H9 (cell line): ENCODE data around the gene MRPL14. TPM values are rescaled to one million over a fixed set of nuclear protein-coding genes. Genes with fewer than 3 reads are reported as not detected.

Experiments
- DNase-seq: peaks from one replicate; pipeline ENCODE4 v3.0.0-alpha.2; 2017
- H2AFZ ChIP-seq: one replicate; pipeline ENCODE4 v1.6.1; 2013; ENCODE audit warnings: mild to moderate bottlenecking, low read length, control low read depth, moderate library complexity
- H2AK5ac ChIP-seq: 2 replicates; pipeline ENCODE4 v1.6.1; 2013; ENCODE audit warnings: low read length, control low read depth, mixed read lengths; ENCODE audit not compliant: insufficient read length
- H2BK120ac ChIP-seq: one replicate; pipeline ENCODE4 v1.6.1; 2013; ENCODE audit warnings: low read depth, mild to moderate bottlenecking, low read length, control low read depth, inconsistent platforms; ENCODE audit not compliant: poor library complexity, severe bottlenecking
- H2BK12ac ChIP-seq: 2 replicates; pipeline ENCODE4 v1.6.1; 2013; ENCODE audit warnings: low read length, control low read depth, mixed read lengths, low read depth; ENCODE audit not compliant: insufficient read length
- H2BK15ac ChIP-seq: 2 replicates; pipeline ENCODE4 v1.6.1; 2013; ENCODE audit warnings: low read depth, low read length, control low read depth
- H2BK20ac ChIP-seq: one replicate; pipeline ENCODE4 v1.6.1; 2013; ENCODE audit warnings: low read depth, mild to moderate bottlenecking, low read length, control low read depth, inconsistent platforms; ENCODE audit not compliant: poor library complexity, severe bottlenecking
- H2BK5ac ChIP-seq: 2 replicates; pipeline ENCODE4 v1.6.1; 2013; ENCODE audit warnings: low read length, control low read depth, mixed read lengths; ENCODE audit not compliant: insufficient read length
- H3K14ac ChIP-seq: 2 replicates; pipeline ENCODE4 v1.6.1; 2013; ENCODE audit warnings: low read length, control low read depth; ENCODE audit not compliant: insufficient read depth
- H3K18ac ChIP-seq: 2 replicates; pipeline ENCODE4 v1.6.1; 2013; ENCODE audit warnings: low read depth, mild to moderate bottlenecking, mixed read lengths, low read length, control low read depth; ENCODE audit not compliant: insufficient read length
- H3K23ac ChIP-seq: 2 replicates; pipeline ENCODE4 v1.6.1; 2013; ENCODE audit warnings: low read length, control low read depth, mixed read lengths, low read depth; ENCODE audit not compliant: insufficient read length
- H3K23me2 ChIP-seq: 2 replicates; pipeline ENCODE4 v1.6.1; 2013; ENCODE audit warnings: low read depth, mild to moderate bottlenecking, mixed read lengths, low read length, control low read depth; ENCODE audit not compliant: insufficient read length, poor library complexity, severe bottlenecking
- H3K27ac ChIP-seq: 2 replicates; pipeline ENCODE4 v1.5.1; 2013; ENCODE audit warnings: low read length, control low read depth, mixed read lengths, low read depth; ENCODE audit not compliant: insufficient read length
- H3K27me3 ChIP-seq: 2 replicates; pipeline ENCODE4 v1.6.1; 2013; ENCODE audit warnings: low read length, control low read depth, inconsistent platforms; ENCODE audit not compliant: insufficient read depth
- H3K4ac ChIP-seq: 2 replicates; pipeline ENCODE4 v1.6.1; 2013; ENCODE audit warnings: low read depth, mild to moderate bottlenecking, control low read depth, inconsistent platforms, low read length, moderate library complexity
- H3K4me1 ChIP-seq: 2 replicates; pipeline ENCODE4 v1.6.1; 2013; ENCODE audit warnings: low read length, control low read depth, inconsistent platforms; ENCODE audit not compliant: insufficient read depth
- H3K4me2 ChIP-seq: 2 replicates; pipeline ENCODE4 v1.6.1; 2013; ENCODE audit warnings: low read length, control low read depth, mixed read lengths; ENCODE audit not compliant: insufficient read length, insufficient read depth
- H3K56ac ChIP-seq: 2 replicates; pipeline ENCODE4 v1.6.1; 2013; ENCODE audit warnings: low read depth, mild to moderate bottlenecking, mixed read lengths, low read length, control low read depth; ENCODE audit not compliant: insufficient read length
- H3K79me1 ChIP-seq: 2 replicates; pipeline ENCODE4 v1.6.1; 2013; ENCODE audit warnings: low read depth, mild to moderate bottlenecking, moderate library complexity, low read length, control low read depth, inconsistent platforms; ENCODE audit not compliant: insufficient read depth, poor library complexity, severe bottlenecking
- H3K79me2 ChIP-seq: 2 replicates; pipeline ENCODE4 v1.6.1; 2013; ENCODE audit warnings: low read length, control low read depth, inconsistent platforms; ENCODE audit not compliant: insufficient read depth
- H3K9ac ChIP-seq: 2 replicates; pipeline ENCODE4 v1.6.1; 2013; ENCODE audit warnings: low read length, control low read depth, mixed read lengths; ENCODE audit not compliant: insufficient read length; ENCODE audit errors: extremely low read depth
- H3K9me3 ChIP-seq: one replicate; pipeline ENCODE4 v1.6.1; 2013; ENCODE audit warnings: low read depth, low read length, inconsistent platforms; ENCODE audit not compliant: control insufficient read depth
- H3T11ph ChIP-seq: one replicate; pipeline ENCODE4 v1.6.1; 2013; ENCODE audit warnings: mild to moderate bottlenecking, low read length, control low read depth, inconsistent platforms
- H4K20me1 ChIP-seq: one replicate; pipeline ENCODE4 v1.6.1; 2013; ENCODE audit not compliant: control insufficient read depth, insufficient read length, insufficient read depth
- H4K5ac ChIP-seq: 2 replicates; pipeline ENCODE4 v1.6.1; 2013; ENCODE audit warnings: low read depth, mild to moderate bottlenecking, mixed read lengths, low read length, control low read depth; ENCODE audit not compliant: insufficient read length
- H4K8ac ChIP-seq: replicated peaks from 2 replicates; pipeline ENCODE4 v1.6.1; 2013; ENCODE audit warnings: low read length, control low read depth, mixed read lengths, low read depth; ENCODE audit not compliant: insufficient read length
- H4K91ac ChIP-seq: 2 replicates; pipeline ENCODE4 v1.6.1; 2013; ENCODE audit warnings: low read depth, mild to moderate bottlenecking, moderate library complexity, mixed read lengths, low read length, control low read depth; ENCODE audit not compliant: insufficient read length
- H3K27ac Mint-ChIP-seq, 3 experiments: 2 replicates in 2 of 3; 3 replicates in 1 of 3; pipeline ENCODE4 v1.8.0; 2020 to 2021; ENCODE audit warnings: mixed read lengths in 3 of 3, mild to moderate bottlenecking in 1 of 3, moderate library complexity in 1 of 3
- H3K27me3 Mint-ChIP-seq: 2 replicates; pipeline ENCODE4 v1.8.0; 2021; ENCODE audit warnings: low read depth, mild to moderate bottlenecking, moderate library complexity, mixed read lengths
- H3K36me3 Mint-ChIP-seq, 3 experiments: 2 replicates in 2 of 3; 3 replicates in 1 of 3; pipeline ENCODE4 v1.8.0; 2020 to 2021; ENCODE audit warnings: low read depth in 3 of 3, mixed read lengths in 3 of 3; ENCODE audit not compliant: insufficient read depth in 1 of 3
- H3K4me1 Mint-ChIP-seq, 2 experiments: 2 replicates each; pipeline ENCODE4 v1.8.0; 2020; ENCODE audit warnings: mixed read lengths in 2 of 2
- H3K4me3 Mint-ChIP-seq, 2 experiments: 2 replicates in 1 of 2; 3 replicates in 1 of 2; pipeline ENCODE4 v1.8.0; 2020 to 2021; ENCODE audit warnings: mild to moderate bottlenecking in 2 of 2, mixed read lengths in 2 of 2, moderate library complexity in 1 of 2
- H3K9me3 Mint-ChIP-seq, 2 experiments: 2 replicates in 1 of 2; 3 replicates in 1 of 2; pipeline ENCODE4 v1.8.0; 2020; ENCODE audit warnings: mild to moderate bottlenecking in 2 of 2, mixed read lengths in 2 of 2, moderate library complexity in 1 of 2
- WGBS: extraction: QIAGEN DNeasy Blood & Tissue Kit; methylation state at CpG from one replicate; pipeline ENCODE4 v1.1.7; 2013; ENCODE audit warnings: missing lambda C conversion rate, low lambda C conversion rate, mixed read lengths; ENCODE audit not compliant: insufficient read length; ENCODE audit errors: extremely low coverage; 5-methylcytosine and 5-hydroxymethylcytosine counted together
- total RNA-seq: library from RNA; stranded (reverse); gene quantifications from 2 replicates; pipeline ENCODE4 v1.2.1, GENCODE V29; 2021
- TF ChIP-seq, protein P1 (sequence below): fragments of 200-600 bp; sonication (generic); conservative IDR thresholded peaks from 3 replicates; pipeline ENCODE4 v1.8.0; 2021; ENCODE audit warnings: antibody characterized with exemption, mild to moderate bottlenecking

MRPL14 gene
- total RNA-seq, 1 experiment from 2014 or later = 80.1 TPM

DNA sequence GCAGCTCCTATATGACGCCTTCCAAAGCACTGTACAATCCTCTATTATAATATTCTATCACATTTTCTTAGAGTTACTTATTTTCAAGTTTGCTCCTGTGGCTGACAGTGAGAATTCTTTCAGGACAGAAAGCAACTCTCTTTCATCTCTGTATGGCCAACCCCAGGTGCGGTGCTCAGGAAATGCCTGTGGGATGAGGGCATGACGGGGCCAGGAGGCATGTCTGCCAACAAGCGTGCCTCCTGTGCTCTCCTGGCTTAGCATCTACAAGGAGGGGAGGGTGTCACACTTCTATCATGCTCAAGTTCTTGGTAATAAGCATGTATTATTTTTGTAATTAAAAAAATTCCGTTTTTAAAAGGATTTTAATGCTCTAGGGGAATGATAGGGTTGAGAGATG, 11.4 kb downstream of the MRPL14 start:
- Mint-ChIP-seq H3K4me1 (peaks cover 14 to 24% of the 10 kb centered on the region in 2 experiments), H3K4me3 (no peak overlapping the region), H3K27ac (peak overlapping the region in 1 of 3 experiments; percentile 78; a peak in 1 of 7 replicates), H3K27me3 (no peaks in the 10 kb centered on the region), H3K36me3 (peaks cover 25 to 43% (median 39%) of the 10 kb centered on the region in 3 experiments; a peak in 6 of 7 replicates), H3K9me3 (no peaks in the 10 kb centered on the region)
- Histone ChIP-seq H3K4ac (no peak overlapping the region), H4K5ac (no peak overlapping the region), H3K9ac (no peak overlapping the region), H3K4me1 (0 out of 2 replicates have a peak, but pooled peaks cover 2% of the 10 kb centered on the region), H2AFZ (no peak overlapping the region), H2AK5ac (no peak overlapping the region), H2BK5ac (no peak overlapping the region), H4K8ac (no peak overlapping the region), H3K27me3 (no peaks in the 10 kb centered on the region), H2BK15ac (no peak overlapping the region), H4K91ac (no peak overlapping the region), H3K18ac (no peak overlapping the region), H3K9me3 (no peaks in the 10 kb centered on the region), H2BK12ac (no peak overlapping the region), H3K14ac (no peak overlapping the region), H3K23ac (no peak overlapping the region), H3K79me2 (peaks cover 32% of the 10 kb centered on the region), H3K4me2 (no peak overlapping the region), H2BK120ac (no peak overlapping the region), H3T11ph (no peak overlapping the region), H3K27ac (no peak overlapping the region), H3K56ac (no peak overlapping the region), H3K23me2 (no peaks in the 10 kb centered on the region), H2BK20ac (no peak overlapping the region), H4K20me1 (no peaks in the 10 kb centered on the region), H3K79me1 (peaks cover 19% of the 10 kb centered on the region)
- TF ChIP-seq, protein P1, sequence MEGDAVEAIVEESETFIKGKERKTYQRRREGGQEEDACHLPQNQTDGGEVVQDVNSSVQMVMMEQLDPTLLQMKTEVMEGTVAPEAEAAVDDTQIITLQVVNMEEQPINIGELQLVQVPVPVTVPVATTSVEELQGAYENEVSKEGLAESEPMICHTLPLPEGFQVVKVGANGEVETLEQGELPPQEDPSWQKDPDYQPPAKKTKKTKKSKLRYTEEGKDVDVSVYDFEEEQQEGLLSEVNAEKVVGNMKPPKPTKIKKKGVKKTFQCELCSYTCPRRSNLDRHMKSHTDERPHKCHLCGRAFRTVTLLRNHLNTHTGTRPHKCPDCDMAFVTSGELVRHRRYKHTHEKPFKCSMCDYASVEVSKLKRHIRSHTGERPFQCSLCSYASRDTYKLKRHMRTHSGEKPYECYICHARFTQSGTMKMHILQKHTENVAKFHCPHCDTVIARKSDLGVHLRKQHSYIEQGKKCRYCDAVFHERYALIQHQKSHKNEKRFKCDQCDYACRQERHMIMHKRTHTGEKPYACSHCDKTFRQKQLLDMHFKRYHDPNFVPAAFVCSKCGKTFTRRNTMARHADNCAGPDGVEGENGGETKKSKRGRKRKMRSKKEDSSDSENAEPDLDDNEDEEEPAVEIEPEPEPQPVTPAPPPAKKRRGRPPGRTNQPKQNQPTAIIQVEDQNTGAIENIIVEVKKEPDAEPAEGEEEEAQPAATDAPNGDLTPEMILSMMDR = no peak
- DNase-seq = no peak
- WGBS = 100% methylated on average over 1 of the region's 5 CpGs
